ENCODE measurements around the gene TAGLN2. TPM values are rescaled to one million over a fixed set of nuclear protein-coding genes. Genes with fewer than 3 reads are reported as not detected.

TAGLN2 gene
- total RNA-seq, 1 donor from 2014 or later = 110 TPM

- H3K9me3 ChIP-seq (replicated peaks) = no peaks in the 10 kb centered on the region
- TF ChIP-seq, protein P1, sequence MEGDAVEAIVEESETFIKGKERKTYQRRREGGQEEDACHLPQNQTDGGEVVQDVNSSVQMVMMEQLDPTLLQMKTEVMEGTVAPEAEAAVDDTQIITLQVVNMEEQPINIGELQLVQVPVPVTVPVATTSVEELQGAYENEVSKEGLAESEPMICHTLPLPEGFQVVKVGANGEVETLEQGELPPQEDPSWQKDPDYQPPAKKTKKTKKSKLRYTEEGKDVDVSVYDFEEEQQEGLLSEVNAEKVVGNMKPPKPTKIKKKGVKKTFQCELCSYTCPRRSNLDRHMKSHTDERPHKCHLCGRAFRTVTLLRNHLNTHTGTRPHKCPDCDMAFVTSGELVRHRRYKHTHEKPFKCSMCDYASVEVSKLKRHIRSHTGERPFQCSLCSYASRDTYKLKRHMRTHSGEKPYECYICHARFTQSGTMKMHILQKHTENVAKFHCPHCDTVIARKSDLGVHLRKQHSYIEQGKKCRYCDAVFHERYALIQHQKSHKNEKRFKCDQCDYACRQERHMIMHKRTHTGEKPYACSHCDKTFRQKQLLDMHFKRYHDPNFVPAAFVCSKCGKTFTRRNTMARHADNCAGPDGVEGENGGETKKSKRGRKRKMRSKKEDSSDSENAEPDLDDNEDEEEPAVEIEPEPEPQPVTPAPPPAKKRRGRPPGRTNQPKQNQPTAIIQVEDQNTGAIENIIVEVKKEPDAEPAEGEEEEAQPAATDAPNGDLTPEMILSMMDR (IDR thresholded peaks at IDR 0.05; ENCODE audit: borderline replicate concordance) = no peak
- intact Hi-C loops (cut with micrococcal nuclease) = no loop called here
- DNase-seq = no peak
- peaks cover 11% of the 10 kb centered on the region for H3K4me1 ChIP-seq
- no peaks in the 10 kb centered on the region for H3K27me3 ChIP-seq (ENCODE audit: low read depth)
- H3K4me3 ChIP-seq = no peak overlapping the region
- H3K36me3 ChIP-seq = no peaks in the 10 kb centered on the region
- no peak overlapping the region for H3K27ac ChIP-seq (replicated peaks)
These were observed 5.3 kb upstream of the TAGLN2 start for GRCh38 chr1:159930634-159931033.

DNA sequence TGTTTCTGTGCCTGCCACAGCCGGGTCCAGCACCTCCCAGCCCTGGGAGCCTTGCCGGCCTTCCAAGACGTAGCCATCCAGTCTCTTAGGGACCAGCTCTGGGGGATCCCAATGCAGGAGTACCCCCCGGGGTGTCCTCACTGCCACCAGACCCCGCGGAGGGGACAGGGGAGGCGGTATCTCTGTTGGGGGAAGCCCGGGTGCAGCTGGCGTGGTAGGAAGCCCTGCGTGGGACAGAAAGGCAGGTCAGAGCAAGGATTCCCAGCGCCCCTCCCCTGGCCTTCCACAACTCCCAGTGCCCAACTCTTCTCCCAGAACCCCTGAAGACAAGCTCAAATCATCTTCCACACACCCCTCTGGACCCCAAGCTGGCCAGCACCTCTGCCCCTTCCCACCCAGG, 4.9 kb upstream of the TAGLN2 start:
- no peak overlapping the region for H3K4me3 ChIP-seq
- TF ChIP-seq, protein P1 (IDR thresholded peaks at IDR 0.05; ENCODE audit: borderline replicate concordance) = no peak
- intact Hi-C loops (cut with micrococcal nuclease) = no loop called here

DNA sequence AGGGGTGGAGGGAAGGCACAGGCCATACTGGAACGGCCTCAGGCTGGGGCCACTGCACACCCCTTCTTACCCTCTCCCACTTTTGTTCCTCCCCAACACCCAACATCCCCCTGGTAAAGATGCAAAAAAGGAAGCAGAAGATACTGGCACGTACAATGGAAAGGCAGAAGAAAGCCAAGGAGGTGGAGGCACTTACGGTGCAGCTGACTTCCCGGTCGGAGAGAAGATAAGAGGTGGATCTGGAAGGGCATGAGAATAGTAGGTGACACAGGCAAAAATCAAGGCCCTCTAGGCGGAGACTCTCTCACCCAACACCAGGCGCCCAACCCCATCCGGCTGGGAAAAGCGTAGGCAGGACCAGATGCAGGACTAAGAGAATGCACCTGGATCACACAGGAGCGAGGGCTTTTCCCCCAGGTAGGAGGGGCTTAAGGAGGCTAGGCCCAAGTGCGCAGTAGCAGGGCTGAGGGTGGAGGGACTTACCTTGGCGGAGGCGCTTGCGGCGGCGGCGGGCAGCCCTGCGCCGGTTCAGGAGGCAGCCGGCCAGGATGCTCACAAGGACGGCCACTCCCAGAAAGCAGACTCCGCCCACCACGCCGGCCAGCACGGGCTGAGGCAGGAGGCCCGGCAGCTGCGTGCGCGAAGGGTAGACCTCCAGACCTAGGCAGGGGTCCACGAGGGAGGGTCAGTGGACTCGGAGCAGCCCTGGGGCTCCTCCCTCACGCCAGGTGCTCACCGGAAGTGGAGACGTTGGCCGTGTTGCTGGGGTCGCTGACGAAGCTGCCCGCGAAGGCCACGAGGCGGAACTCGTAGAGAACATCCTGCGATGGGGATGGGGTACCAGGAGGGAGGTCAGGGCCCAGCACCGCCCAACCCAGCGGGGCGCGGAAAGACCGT, 4.1 kb upstream of the TAGLN2 start:
- Histone ChIP-seq H3K36me3 (no peaks in the 10 kb centered on the region), H3K27ac (replicated peaks) (no peak overlapping the region), H3K4me1 (peaks cover 21% of the 10 kb centered on the region), H3K9me3 (replicated peaks) (no peaks in the 10 kb centered on the region), H3K27me3 (ENCODE audit: low read depth) (no peaks in the 10 kb centered on the region), H3K4me3 (no peak overlapping the region)
- intact Hi-C loops (cut with micrococcal nuclease) = no loop called here
- TF ChIP-seq, protein P1 (IDR thresholded peaks at IDR 0.05; ENCODE audit: borderline replicate concordance) = no peak
- no peak for DNase-seq

More for the DNA sequence above, 4.9 kb upstream of the TAGLN2 start:
- Histone ChIP-seq H3K4me1 (peaks cover 12% of the 10 kb centered on the region), H3K27ac (replicated peaks) (no peak overlapping the region), H3K9me3 (replicated peaks) (no peaks in the 10 kb centered on the region), H3K36me3 (no peaks in the 10 kb centered on the region), H3K27me3 (ENCODE audit: low read depth) (no peaks in the 10 kb centered on the region)
- DNase-seq = no peak

- TF ChIP-seq, protein P1 (IDR thresholded peaks at IDR 0.05; ENCODE audit: borderline replicate concordance) = no peak
- Histone ChIP-seq H3K9me3 (replicated peaks) (no peaks in the 10 kb centered on the region), H3K36me3 (no peaks in the 10 kb centered on the region), H3K4me3 (no peak overlapping the region), H3K27me3 (ENCODE audit: low read depth) (no peaks in the 10 kb centered on the region), H3K27ac (replicated peaks) (no peak overlapping the region), H3K4me1 (peaks cover 29% of the 10 kb centered on the region)
- DNase-seq = no peak
- intact Hi-C loops (cut with micrococcal nuclease) = no loop called here
These were observed 3.3 kb upstream of the TAGLN2 start for GRCh38 chr1:159928491-159929050.

- Histone ChIP-seq H3K4me3 (no peak overlapping the region), H3K36me3 (no peaks in the 10 kb centered on the region), H3K4me1 (peaks cover 35% of the 10 kb centered on the region), H3K27me3 (ENCODE audit: low read depth) (no peaks in the 10 kb centered on the region), H3K9me3 (replicated peaks) (no peaks in the 10 kb centered on the region), H3K27ac (replicated peaks) (no peak overlapping the region)
- TF ChIP-seq, protein P1 (IDR thresholded peaks at IDR 0.05; ENCODE audit: borderline replicate concordance) = no peak
- no peak for DNase-seq
- intact Hi-C loops (cut with micrococcal nuclease) = no loop called here
These were observed 2.6 kb upstream of the TAGLN2 start for GRCh38 chr1:159927849-159928431.
